ENCODE data around the gene PSMC3.

The PSMC3 gene

DNA sequence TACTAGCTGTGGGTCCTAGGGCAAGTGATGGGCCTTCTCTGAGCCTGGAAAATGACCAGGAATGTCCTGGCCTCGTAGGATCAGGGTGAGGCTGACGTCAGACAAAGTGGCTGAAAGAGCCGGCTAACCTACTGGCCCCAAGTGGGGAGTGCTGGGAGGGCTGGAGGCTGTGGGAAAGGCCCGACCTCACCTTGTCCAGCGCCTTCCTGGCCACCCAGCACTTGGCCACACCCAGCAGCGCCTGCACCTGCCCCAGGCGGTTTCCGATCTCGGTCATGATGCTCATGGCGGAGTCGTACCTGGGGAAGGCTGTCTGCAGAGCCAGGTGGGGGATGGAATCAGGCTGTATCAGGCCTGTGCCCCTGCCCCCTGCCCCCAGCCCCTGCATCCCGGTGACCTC lies 15.2 kb upstream of the PSMC3 start:
- Histone ChIP-seq H3K4me3 (ENCODE audit: low read length) (no peak overlapping the region), H3K9ac (ENCODE audit: low read depth, low read length) (no peak overlapping the region), H3K36me3 (ENCODE audit: insufficient read depth, low read depth, low read length) (no peaks in the 10 kb centered on the region), H3K27ac (ENCODE audit: low read length) (no peak overlapping the region), H3K9me3 (ENCODE audit: insufficient read depth, low read depth, low read length) (no peaks in the 10 kb centered on the region), H3K4me1 (ENCODE audit: insufficient read depth, low read length) (no peaks in the 10 kb centered on the region), H3K27me3 (ENCODE audit: insufficient read depth, low read length) (no peaks in the 10 kb centered on the region)

DNA sequence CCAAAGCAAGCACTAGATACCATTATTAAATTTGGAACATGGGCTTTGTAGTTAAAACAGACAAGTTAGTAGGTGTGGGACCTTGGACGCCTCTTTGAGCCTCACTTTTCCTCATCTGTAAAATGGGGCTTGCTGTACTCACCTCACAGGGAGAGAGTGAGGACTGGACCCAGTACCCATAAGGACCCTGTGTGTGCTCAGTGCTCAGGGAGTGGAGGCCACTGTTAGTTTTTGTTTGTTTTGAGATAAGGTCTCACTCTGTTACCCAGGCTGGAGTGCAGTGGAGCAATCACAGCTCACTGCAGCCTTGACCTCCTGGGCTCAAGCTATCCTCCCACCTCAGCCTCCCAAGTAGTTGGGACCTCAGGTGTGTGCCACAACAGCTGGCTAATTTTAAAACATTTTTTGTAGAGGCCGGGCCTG lies 13.8 kb upstream of the PSMC3 start:
- Histone ChIP-seq H3K9ac (ENCODE audit: low read depth, low read length) (no peak overlapping the region), H3K27ac (ENCODE audit: low read length) (no peak overlapping the region), H3K4me1 (ENCODE audit: insufficient read depth, low read length) (no peaks in the 10 kb centered on the region), H3K9me3 (ENCODE audit: insufficient read depth, low read depth, low read length) (no peaks in the 10 kb centered on the region), H3K4me3 (ENCODE audit: low read length) (no peak overlapping the region), H3K27me3 (ENCODE audit: insufficient read depth, low read length) (no peaks in the 10 kb centered on the region), H3K36me3 (ENCODE audit: insufficient read depth, low read depth, low read length) (no peaks in the 10 kb centered on the region)

DNA sequence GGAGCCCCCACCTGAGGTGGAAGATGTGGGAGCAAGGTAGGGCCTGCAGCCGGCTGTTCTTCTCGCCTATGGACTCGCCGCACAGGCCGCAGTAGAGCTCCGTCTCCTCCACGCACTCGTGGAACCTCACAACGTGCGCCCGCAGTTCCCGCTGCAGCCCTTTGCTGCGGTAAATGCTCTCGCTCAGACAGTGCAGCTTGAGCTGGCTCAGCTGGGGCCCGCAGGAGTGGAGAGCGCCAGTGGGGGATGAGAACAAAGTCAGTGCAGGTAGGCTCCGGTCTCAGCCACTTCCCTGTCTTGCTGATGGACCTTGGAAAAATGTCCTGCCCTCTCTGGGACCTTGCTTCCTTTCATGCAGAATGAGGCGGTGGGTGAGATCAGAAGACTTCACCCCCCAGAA lies 12.5 kb upstream of the PSMC3 start:
- Histone ChIP-seq H3K9me3 (ENCODE audit: insufficient read depth, low read depth, low read length) (no peaks in the 10 kb centered on the region), H3K4me3 (ENCODE audit: low read length) (no peak overlapping the region), H3K27me3 (ENCODE audit: insufficient read depth, low read length) (no peaks in the 10 kb centered on the region), H3K9ac (ENCODE audit: low read depth, low read length) (no peak overlapping the region), H3K36me3 (ENCODE audit: insufficient read depth, low read depth, low read length) (no peaks in the 10 kb centered on the region), H3K27ac (ENCODE audit: low read length) (no peak overlapping the region), H3K4me1 (ENCODE audit: insufficient read depth, low read length) (no peaks in the 10 kb centered on the region)

DNA sequence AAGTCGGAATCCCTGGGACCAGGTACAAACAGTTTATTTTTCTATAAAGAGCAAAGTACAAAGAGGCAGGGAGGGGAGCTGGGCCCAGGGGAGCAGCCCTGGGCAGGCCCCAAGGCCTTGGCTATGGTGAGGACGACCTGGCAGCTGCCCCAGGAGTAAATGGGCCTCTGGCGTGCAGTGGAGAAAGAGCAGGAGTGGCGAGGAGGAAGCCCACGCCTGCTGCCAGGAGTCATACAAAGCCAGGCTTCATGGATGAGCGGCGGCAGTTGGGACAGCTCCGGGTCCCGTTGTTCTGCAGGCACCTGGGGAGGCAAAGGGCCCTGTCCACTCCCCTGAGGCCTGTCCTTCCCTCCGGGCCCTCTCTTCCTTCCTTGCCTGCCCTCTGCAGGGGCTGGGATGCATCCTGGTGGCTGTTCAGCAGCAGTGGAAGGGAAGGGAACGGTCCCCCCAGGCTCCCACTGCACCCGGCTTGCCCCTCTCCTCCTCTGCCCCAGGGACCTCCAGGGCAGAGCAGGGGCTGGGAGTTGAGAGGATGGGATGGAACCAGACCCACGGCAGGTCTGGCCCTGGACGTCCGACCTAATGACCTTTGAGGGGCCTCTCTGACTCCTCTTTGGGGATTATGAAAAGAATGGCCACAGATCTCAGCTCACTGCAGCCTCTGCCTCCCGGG lies 11.6 kb upstream of the PSMC3 start:
- Histone ChIP-seq H3K27me3 (ENCODE audit: insufficient read depth, low read length) (no peaks in the 10 kb centered on the region), H3K27ac (ENCODE audit: low read length) (no peak overlapping the region), H3K4me3 (ENCODE audit: low read length) (no peak overlapping the region), H3K4me1 (ENCODE audit: insufficient read depth, low read length) (no peaks in the 10 kb centered on the region), H3K9me3 (ENCODE audit: insufficient read depth, low read depth, low read length) (no peaks in the 10 kb centered on the region), H3K9ac (ENCODE audit: low read depth, low read length) (no peak overlapping the region), H3K36me3 (ENCODE audit: insufficient read depth, low read depth, low read length) (no peaks in the 10 kb centered on the region)

DNA sequence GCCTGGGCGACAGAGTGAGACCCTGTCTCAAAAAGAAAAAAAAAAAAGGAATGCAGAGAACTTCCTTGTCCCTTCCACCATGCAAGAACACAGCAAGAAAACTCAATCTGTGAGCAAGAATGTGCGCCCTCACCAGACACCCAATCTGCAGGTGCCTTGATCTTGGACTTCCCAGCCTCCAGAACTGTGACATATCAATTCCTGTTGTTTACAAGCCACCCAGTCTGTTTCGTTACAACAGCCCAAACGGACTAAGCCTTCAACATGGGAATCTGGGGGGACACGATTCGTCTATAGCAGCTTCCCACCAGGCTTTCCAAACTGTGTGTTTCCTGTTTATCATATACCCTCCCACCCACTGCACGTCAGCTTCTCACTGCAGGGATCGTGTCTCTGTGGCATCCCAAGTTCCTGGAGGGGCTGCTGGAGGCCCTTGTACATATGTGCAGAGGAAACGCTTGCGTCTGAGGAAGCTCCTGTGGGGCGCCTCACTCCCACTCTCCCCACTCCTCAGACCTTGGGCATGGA lies 11.0 kb upstream of the PSMC3 start:
- Histone ChIP-seq H3K4me3 (ENCODE audit: low read length) (no peak overlapping the region), H3K36me3 (ENCODE audit: insufficient read depth, low read depth, low read length) (no peaks in the 10 kb centered on the region), H3K9ac (ENCODE audit: low read depth, low read length) (no peak overlapping the region), H3K27me3 (ENCODE audit: insufficient read depth, low read length) (no peaks in the 10 kb centered on the region), H3K9me3 (ENCODE audit: insufficient read depth, low read depth, low read length) (no peaks in the 10 kb centered on the region), H3K27ac (ENCODE audit: low read length) (no peak overlapping the region), H3K4me1 (ENCODE audit: insufficient read depth, low read length) (no peaks in the 10 kb centered on the region)

DNA sequence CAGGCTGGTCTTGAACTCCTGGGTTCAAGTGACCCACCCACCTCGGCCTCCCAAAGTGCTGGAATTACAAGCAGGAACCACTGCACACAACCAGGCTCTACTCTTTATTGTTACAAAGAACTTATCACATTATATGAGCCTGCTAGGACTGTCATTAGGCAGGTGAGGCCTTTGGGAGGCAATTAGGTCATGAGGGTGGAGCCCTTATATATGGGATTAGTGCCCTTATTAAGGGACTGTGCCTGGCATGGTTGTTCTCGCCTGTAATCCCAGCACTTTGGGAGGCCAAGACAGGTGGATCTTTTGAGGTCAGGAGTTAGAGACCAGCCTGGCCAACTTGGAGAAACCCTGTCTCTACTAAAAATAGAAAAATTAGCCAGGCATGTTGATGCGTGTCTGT lies 10.5 kb upstream of the PSMC3 start:
- Histone ChIP-seq H3K27ac (ENCODE audit: low read length) (no peak overlapping the region), H3K27me3 (ENCODE audit: insufficient read depth, low read length) (no peaks in the 10 kb centered on the region), H3K4me1 (ENCODE audit: insufficient read depth, low read length) (no peaks in the 10 kb centered on the region), H3K4me3 (ENCODE audit: low read length) (no peak overlapping the region), H3K36me3 (ENCODE audit: insufficient read depth, low read depth, low read length) (no peaks in the 10 kb centered on the region), H3K9me3 (ENCODE audit: insufficient read depth, low read depth, low read length) (no peaks in the 10 kb centered on the region), H3K9ac (ENCODE audit: low read depth, low read length) (no peak overlapping the region)

DNA sequence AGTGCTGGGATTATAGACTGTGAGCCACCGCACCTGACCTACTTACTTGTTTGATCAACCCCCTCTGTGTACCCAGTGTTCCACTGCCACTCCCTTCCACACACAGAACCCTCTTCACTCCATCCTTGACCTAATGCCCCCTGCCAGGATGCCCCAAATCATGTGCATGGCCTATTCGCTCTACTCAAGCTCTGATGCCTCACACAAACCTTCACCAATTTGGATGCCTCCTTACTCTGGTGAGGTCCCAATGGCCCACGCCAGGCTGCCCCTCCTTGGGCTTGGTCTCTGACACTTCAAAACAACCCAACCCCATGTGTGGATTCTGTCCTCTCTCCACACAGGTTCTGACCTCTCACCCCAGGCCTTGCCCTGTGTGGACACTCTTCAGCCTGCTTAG lies 9.4 kb upstream of the PSMC3 start:
- no peaks in the 10 kb centered on the region for H3K9me3 ChIP-seq (ENCODE audit: insufficient read depth, low read depth, low read length)
- no peak overlapping the region for H3K27ac ChIP-seq (ENCODE audit: low read length)
- H3K36me3 ChIP-seq (ENCODE audit: insufficient read depth, low read depth, low read length) = no peaks in the 10 kb centered on the region
- no peaks in the 10 kb centered on the region for H3K4me1 ChIP-seq (ENCODE audit: insufficient read depth, low read length)
- H3K4me3 ChIP-seq (ENCODE audit: low read length) = no peak overlapping the region
- H3K27me3 ChIP-seq (ENCODE audit: insufficient read depth, low read length) = no peaks in the 10 kb centered on the region
- H3K9ac ChIP-seq (ENCODE audit: low read depth, low read length) = no peak overlapping the region

DNA sequence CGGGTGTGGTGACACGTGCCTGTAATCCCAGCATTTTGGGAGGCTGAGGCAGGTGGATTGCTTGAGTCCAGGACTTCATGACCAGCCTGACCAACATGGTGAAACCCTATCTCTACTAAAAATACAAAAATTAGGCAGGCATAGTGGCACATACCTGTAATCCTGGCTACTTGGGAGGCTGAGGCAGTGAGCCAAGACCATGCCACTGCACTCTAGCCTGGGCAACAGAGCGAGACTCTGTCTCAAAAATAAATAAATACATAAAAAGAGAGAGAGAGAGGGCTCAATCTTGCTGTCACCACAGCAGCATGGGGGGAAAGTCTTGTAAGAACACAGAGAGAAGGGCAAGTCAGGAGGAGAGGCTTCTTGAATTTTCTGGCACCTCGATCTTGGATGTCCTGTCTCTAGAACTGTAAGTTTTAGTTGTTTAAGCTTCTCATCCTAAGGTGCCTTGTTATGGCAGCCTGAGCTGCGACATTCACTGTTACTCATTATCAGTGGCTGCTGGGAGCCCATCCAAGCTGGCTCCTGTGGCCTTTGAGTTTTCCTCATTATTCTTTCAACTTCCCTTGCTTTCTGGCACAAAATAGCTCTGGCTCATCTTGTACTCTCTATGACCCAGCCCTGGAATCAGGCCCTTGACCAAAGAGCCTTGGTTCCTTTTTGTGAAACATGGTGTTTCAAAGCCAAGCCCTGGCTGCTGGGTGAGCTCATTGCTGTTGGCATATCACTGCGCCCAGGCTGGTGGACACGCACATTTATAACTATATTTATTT lies 8.0 kb upstream of the PSMC3 start:
- Histone ChIP-seq H3K9ac (ENCODE audit: low read depth, low read length) (no peak overlapping the region), H3K36me3 (ENCODE audit: insufficient read depth, low read depth, low read length) (no peaks in the 10 kb centered on the region), H3K27ac (ENCODE audit: low read length) (no peak overlapping the region), H3K4me1 (ENCODE audit: insufficient read depth, low read length) (no peaks in the 10 kb centered on the region), H3K9me3 (ENCODE audit: insufficient read depth, low read depth, low read length) (no peaks in the 10 kb centered on the region), H3K4me3 (ENCODE audit: low read length) (no peak overlapping the region), H3K27me3 (ENCODE audit: insufficient read depth, low read length) (no peaks in the 10 kb centered on the region)

DNA sequence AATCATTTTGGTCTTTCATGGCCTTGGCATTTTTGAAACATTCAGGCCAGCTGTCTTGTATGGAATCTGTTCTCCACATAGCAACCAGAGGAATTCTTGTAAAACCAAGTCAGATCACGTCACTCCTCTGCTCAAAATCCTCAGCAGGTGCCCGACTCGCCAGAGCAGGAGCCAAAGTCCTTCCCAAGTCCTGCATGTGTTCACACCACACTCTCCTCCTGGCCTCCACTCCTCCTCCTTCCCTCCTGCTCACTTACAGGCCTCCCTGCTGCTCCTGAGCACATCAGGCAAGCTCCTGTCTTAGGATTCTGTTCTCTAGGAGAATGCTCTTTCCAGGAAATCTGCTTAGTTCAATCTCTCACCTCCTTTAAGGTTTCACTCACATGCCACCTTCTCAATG lies 6.9 kb upstream of the PSMC3 start:
- H3K36me3 ChIP-seq (ENCODE audit: insufficient read depth, low read depth, low read length) = no peaks in the 10 kb centered on the region
- no peak overlapping the region for H3K4me3 ChIP-seq (ENCODE audit: low read length)
- no peaks in the 10 kb centered on the region for H3K4me1 ChIP-seq (ENCODE audit: insufficient read depth, low read length)
- H3K27ac ChIP-seq (ENCODE audit: low read length) = no peak overlapping the region
- H3K27me3 ChIP-seq (ENCODE audit: insufficient read depth, low read length) = no peaks in the 10 kb centered on the region
- no peaks in the 10 kb centered on the region for H3K9me3 ChIP-seq (ENCODE audit: insufficient read depth, low read depth, low read length)
- no peak overlapping the region for H3K9ac ChIP-seq (ENCODE audit: low read depth, low read length)

DNA sequence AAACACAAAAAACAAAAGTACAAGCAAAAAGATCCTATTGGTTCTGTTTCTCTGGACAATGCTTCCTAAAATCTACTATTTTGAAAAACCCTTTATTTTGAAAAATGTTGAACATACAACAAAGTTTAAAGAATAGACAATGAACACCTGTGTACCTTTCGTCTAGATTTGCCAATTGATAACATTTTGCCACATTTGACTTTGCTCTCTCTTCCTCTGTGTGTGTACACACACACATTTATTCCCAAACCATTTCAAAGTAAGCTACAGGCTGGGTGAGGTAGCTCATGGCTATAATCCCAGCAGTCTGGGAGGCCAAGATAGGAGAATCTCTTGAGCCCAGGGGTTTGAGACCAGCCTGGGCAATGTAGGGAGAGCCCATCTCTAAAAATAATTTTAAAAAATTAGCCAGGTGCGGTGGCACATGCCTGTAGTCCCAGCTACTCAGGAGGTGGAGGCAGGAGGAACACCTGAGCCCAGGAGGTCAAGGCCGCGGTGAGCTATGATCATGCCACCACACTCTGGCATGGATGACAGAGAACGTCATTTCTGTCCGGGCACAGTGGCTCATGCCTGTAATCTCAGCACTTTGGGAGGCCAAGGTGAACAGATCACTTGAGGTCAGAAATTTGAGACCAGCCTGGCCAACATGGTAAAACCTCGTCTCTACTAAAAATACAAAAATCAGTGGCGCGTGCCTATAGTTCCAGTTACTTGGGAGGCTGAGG lies 5.3 kb upstream of the PSMC3 start:
- Histone ChIP-seq H3K9me3 (ENCODE audit: insufficient read depth, low read depth, low read length) (no peaks in the 10 kb centered on the region), H3K27ac (ENCODE audit: low read length) (no peak overlapping the region), H3K36me3 (ENCODE audit: insufficient read depth, low read depth, low read length) (no peaks in the 10 kb centered on the region), H3K27me3 (ENCODE audit: insufficient read depth, low read length) (no peaks in the 10 kb centered on the region), H3K4me3 (ENCODE audit: low read length) (no peak overlapping the region), H3K9ac (ENCODE audit: low read depth, low read length) (no peak overlapping the region), H3K4me1 (ENCODE audit: insufficient read depth, low read length) (no peaks in the 10 kb centered on the region)

DNA sequence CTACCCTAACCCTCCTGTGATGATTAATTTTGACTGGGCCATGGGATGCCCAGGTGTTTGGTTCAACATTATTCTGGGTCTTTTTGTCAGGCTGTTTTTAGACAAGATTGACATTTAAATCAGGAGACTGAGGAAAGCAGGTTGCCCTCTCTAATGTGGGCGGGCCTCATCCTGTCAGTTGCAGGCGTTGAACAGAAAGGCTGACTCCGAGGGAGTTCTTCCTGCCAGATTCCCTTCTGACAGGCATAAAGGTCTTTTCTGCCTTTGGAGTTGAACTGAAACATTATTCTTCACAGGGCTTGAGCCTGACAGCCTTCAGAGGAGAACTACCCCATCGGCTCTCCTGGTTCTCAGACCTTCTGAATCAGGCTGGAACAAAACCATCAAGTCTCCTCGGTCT lies 4.3 kb upstream of the PSMC3 start:
- Histone ChIP-seq H3K36me3 (ENCODE audit: insufficient read depth, low read depth, low read length) (no peaks in the 10 kb centered on the region), H3K27ac (ENCODE audit: low read length) (no peak overlapping the region), H3K9me3 (ENCODE audit: insufficient read depth, low read depth, low read length) (no peaks in the 10 kb centered on the region), H3K4me3 (ENCODE audit: low read length) (no peak overlapping the region), H3K9ac (ENCODE audit: low read depth, low read length) (no peak overlapping the region), H3K27me3 (ENCODE audit: insufficient read depth, low read length) (no peaks in the 10 kb centered on the region), H3K4me1 (ENCODE audit: insufficient read depth, low read length) (no peaks in the 10 kb centered on the region)
